22Rv1 (cell line): ENCODE results near the gene TOR1A.

ENCODE experiments used
- CTCF ChIP-seq: fragments of 450-650 bp; IDR thresholded peaks from 2 replicates; pipeline ENCODE4 v1.5.1; 2017; ENCODE audit warnings: mild to moderate bottlenecking
- ZFX ChIP-seq: fragments of 450-650 bp; IDR thresholded peaks from 2 replicates; pipeline ENCODE4 v1.6.1; 2017; ENCODE audit warnings: antibody characterized with exemption, borderline replicate concordance

DNA sequence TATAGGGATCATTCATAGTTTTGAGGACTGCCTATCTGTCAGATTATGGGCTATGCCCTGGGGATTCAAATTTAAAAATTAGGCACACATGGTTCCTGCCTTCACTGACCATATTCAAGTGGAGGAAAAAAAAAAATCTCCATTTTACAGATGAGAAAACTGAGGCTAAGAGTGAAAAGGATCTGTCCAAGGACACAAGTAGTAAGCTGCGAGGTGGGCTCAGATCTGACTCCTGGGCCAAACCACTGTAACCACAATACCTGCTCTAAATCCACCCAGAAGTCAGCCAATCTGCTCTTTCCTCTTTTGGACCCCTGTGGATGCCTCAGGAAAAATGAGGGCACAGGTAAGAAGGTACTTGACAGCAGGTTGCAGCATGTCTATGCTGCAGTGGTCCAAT is 2.8 kb upstream of the TOR1A start:
- TF ChIP-seq CTCF, result no peak
- TF ChIP-seq ZFX, result no peak
